PC-9 (cell line): ENCODE results near the gene MAST4.

Experiments
- CTCF ChIP-seq: fragments of 200-600 bp; sonication (generic); conservative IDR thresholded peaks from 2 replicates; pipeline ENCODE4 v1.6.1; 2017; ENCODE audit warnings: mixed run types, antibody characterized with exemption, mild to moderate bottlenecking, moderate library complexity
- EZH2 ChIP-seq: fragments of 200-600 bp; sonication (generic); IDR thresholded peaks from 2 replicates; pipeline ENCODE4 v1.8.0; 2017; ENCODE audit warnings: antibody characterized with exemption, low read depth

GRCh38 chr5:66993882-66994281 lies 397.7 kb downstream of the MAST4 start:
- TF ChIP-seq CTCF (no peak), EZH2 (no peak)
